Gastrocnemius medialis (tissue), 4 donors: ENCODE data around the gene IFT81. TPM values are rescaled to one million over a fixed set of nuclear protein-coding genes. Genes with fewer than 3 reads are reported as not detected.
A peak's percentile ranks its signal among the peaks of the same experiment; 100 is the strongest.

Experiments used
- ATAC-seq, 2 donors: fragments of 150-250 bp; one replicate each; pipeline ENCODE4 v1.9.1; 2016
- DNase-seq, 2 donors: peaks; one replicate each; pipeline ENCODE4 v3.0.0-alpha.2; 2019
- H3K27ac ChIP-seq, 4 donors: fragments of 200-600 bp; sonication (generic); 1 replicate in 1 of 4; 2 replicates in 3 of 4; pipeline ENCODE4 v1.5.1; 2016 to 2018; ENCODE audit warnings: mild to moderate bottlenecking in 2 of 4, moderate library complexity in 1 of 4
- H3K27me3 ChIP-seq, 3 donors: fragments of 200-600 bp; sonication (generic) in 2 of 3; 1 replicate in 1 of 3; 2 replicates in 2 of 3; pipeline versions ENCODE4 v1.5.1 to v1.6.0; 2016 to 2019; ENCODE audit warnings: mild to moderate bottlenecking in 1 of 3, moderate library complexity in 1 of 3
- H3K36me3 ChIP-seq, 2 donors: fragments of 200-600 bp; sonication (generic) in 1 of 2; one replicate each; pipeline ENCODE4 v1.5.1; 2017 to 2018
- H3K4me1 ChIP-seq, 2 donors: fragments of 200-600 bp; sonication (generic) in 1 of 2; one replicate each; pipeline ENCODE4 v1.5.1; 2016 to 2017; ENCODE audit warnings: mild to moderate bottlenecking in 2 of 2
- H3K4me3 ChIP-seq, 4 donors: fragments of 200-600 bp; sonication (generic) in 3 of 4; 1 replicate in 1 of 4; 2 replicates in 3 of 4; pipeline ENCODE4 v1.5.1; 2016 to 2019; ENCODE audit warnings: mild to moderate bottlenecking in 2 of 4
- H3K9me3 ChIP-seq, 3 donors: fragments of 200-600 bp; sonication (generic) in 2 of 3; 1 replicate in 1 of 3; 2 replicates in 2 of 3; pipeline ENCODE4 v1.5.1; 2016 to 2019
- CTCF ChIP-seq, 5 experiments: fragments of 450-650 bp in 3 of 5; fragments of 200-600 bp in 2 of 5; sonication (generic) in 2 of 5; IDR thresholded peaks in 4 of 5; conservative IDR thresholded peaks in 1 of 5; 1 replicate in 4 of 5; 2 replicates in 1 of 5; pipeline ENCODE4 v1.5.1; 2016 to 2019; ENCODE audit warnings: antibody characterized with exemption in 5 of 5, mild to moderate bottlenecking in 3 of 5, moderate library complexity in 3 of 5
- POLR2A ChIP-seq, 2 donors: fragments of 450-650 bp; IDR thresholded peaks; one replicate each; pipeline ENCODE4 v1.6.1; 2017; ENCODE audit warnings: antibody characterized with exemption in 2 of 2, mild to moderate bottlenecking in 2 of 2, moderate library complexity in 2 of 2
- in situ Hi-C, 4 donors: fragments of 200-750 bp; cut with MboI; loops; one replicate each; pipeline versions ENCODE4 v1.15.0 to v1.8.0; 2017; ENCODE audit warnings: low sequenced_read_pairs in 4 of 4
- intact Hi-C: fragments of 100-400 bp; cut with DNase I; formaldehyde crosslinking; loops from one replicate; pipeline ENCODE4 v1.15.1; 2023; ENCODE audit warnings: low total_unique reads
- total RNA-seq, 4 donors: library from RNA; depleted of rRNA; stranded (reverse); fragments of >200 nt; gene quantifications; one replicate each; pipeline versions ENCODE4 v1.1.0 to v1.2.3, GENCODE V29; 2016

Gene IFT81
- total RNA-seq, 4 donors from 2014 or later = 3.3 to 4.5 (median 3.7) TPM

DNA sequence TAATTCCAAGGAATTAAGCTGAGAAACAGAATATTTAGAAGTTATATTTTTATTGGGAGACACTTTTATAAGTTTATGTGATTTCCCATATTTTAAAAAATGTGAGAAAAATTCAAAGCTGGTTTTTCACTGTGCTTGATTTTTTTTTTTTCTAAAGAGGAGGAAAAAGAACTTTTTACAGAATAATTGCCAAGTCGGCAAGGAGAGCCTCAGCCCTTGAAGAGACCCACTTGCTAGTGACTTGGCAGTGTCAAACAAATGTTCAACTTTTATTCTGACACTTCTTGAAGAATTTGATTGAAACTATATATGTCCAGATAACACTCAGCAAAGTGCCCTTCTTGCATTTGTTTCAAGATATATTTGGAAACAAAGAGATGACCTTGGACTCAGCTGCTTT lies 104.6 kb downstream of the IFT81 start:
- TF ChIP-seq CTCF (IDR thresholded peaks at IDR 0.05 in 4 of 5, conservative IDR thresholded peaks at IDR 0.05 in 1 of 5) (no peak), POLR2A (IDR thresholded peaks at IDR 0.05) (no peak)
- DNase-seq (no peak), ATAC-seq (no peak)
- no peaks in the 10 kb centered on the region for H3K27me3 ChIP-seq
- intact Hi-C loops = no loop called here
- peaks cover 27 to 38% of the 10 kb centered on the region in 2 donors for H3K4me1 ChIP-seq
- no peak overlapping the region for H3K4me3 ChIP-seq
- in situ Hi-C loops = loop anchor here in 1 of 4 donors (10.0 kb wide), 1 partner anchor 124 kb away; no protein-coding TSS in a partner anchor
- no peaks in the 10 kb centered on the region for H3K9me3 ChIP-seq
- H3K27ac ChIP-seq = peak overlapping the region; percentile 66 to 82 (median 72)
- no peaks in the 10 kb centered on the region for H3K36me3 ChIP-seq

DNA sequence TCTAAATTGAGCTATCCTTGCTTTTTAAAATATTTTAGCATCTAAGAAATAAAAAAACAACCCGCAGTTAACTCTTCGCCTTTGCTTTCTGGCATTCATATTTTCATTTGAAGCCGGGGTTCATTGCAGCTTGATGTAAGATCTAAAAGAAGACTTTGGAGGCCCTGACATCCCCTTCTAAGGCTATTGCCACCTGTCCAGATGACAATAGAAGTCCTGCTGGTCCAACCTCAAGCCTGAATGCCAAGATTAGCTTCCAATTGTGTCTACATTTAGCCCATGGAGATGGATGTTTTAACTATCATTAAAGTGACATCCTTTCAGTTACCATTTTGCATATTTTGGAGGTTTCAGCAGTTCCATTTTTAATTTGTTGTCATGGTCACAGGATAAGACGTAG lies 105.3 kb downstream of the IFT81 start:
- H3K4me3 ChIP-seq = no peak overlapping the region
- intact Hi-C loops (no loop called here), in situ Hi-C loops (loop anchor here in 1 of 4 donors (10.0 kb wide), 1 partner anchor 125 kb away; no protein-coding TSS in a partner anchor)
- TF ChIP-seq CTCF (IDR thresholded peaks at IDR 0.05 in 4 of 5, conservative IDR thresholded peaks at IDR 0.05 in 1 of 5) (no peak), POLR2A (IDR thresholded peaks at IDR 0.05) (no peak)
- peak overlapping the region; percentile 66 to 82 (median 72) for H3K27ac ChIP-seq
- no peaks in the 10 kb centered on the region for H3K36me3 ChIP-seq
- peaks cover 27 to 38% of the 10 kb centered on the region in 2 donors for H3K4me1 ChIP-seq
- no peak for DNase-seq
- no peaks in the 10 kb centered on the region for H3K27me3 ChIP-seq
- no peaks in the 10 kb centered on the region for H3K9me3 ChIP-seq
- no peak for ATAC-seq

DNA sequence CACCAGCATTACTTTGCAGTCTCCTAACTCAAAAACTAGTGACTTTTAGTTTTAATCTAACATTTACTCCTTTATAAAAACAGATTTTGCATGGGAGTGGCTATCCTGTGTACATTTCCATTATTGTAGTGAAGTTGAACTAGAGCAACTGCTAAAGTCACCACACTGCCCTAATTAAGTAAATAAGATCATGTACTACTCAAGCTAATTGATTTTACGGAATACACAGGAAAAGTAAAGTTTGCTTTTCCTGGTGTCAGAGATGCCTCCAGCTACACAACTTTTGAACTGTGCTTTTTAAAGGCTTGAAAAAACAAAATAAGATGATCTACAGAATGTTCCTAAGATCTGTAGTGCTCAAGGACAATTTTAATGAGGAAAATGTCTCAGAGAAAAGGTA lies 106.5 kb downstream of the IFT81 start:
- H3K9me3 ChIP-seq = no peaks in the 10 kb centered on the region
- H3K27me3 ChIP-seq = no peaks in the 10 kb centered on the region
- no peak overlapping the region for H3K4me3 ChIP-seq
- intact Hi-C loops (no loop called here), in situ Hi-C loops (no loop called here)
- no peak for DNase-seq
- H3K27ac ChIP-seq = peak overlapping the region; percentile 66 to 82 (median 72)
- H3K4me1 ChIP-seq = peaks cover 25 to 39% of the 10 kb centered on the region in 2 donors
- H3K36me3 ChIP-seq = no peaks in the 10 kb centered on the region
- ATAC-seq = no peak
- TF ChIP-seq POLR2A (IDR thresholded peaks at IDR 0.05) (no peak), CTCF (IDR thresholded peaks at IDR 0.05 in 4 of 5, conservative IDR thresholded peaks at IDR 0.05 in 1 of 5) (no peak)

GRCh38 chr12:110233212-110233903 lies 109.2 kb downstream of the IFT81 start:
- H3K27ac ChIP-seq = peak overlapping the region; percentile 72 to 82 (median 74)

More at GRCh38 chr12:110233212-110233903, 109.2 kb downstream of the IFT81 start:
- ATAC-seq (no peak), DNase-seq (no peak)
- Histone ChIP-seq H3K4me1 (peaks cover 25 to 39% of the 10 kb centered on the region in 2 donors), H3K27me3 (no peaks in the 10 kb centered on the region), H3K36me3 (no peaks in the 10 kb centered on the region), H3K4me3 (no peak overlapping the region), H3K9me3 (no peaks in the 10 kb centered on the region)
- TF ChIP-seq CTCF (IDR thresholded peaks at IDR 0.05 in 4 of 5, conservative IDR thresholded peaks at IDR 0.05 in 1 of 5) (no peak), POLR2A (IDR thresholded peaks at IDR 0.05) (no peak)
- in situ Hi-C loops = no loop called here
- intact Hi-C loops = no loop called here
